ENCODE measurements around the gene SGIP1.

DNA sequence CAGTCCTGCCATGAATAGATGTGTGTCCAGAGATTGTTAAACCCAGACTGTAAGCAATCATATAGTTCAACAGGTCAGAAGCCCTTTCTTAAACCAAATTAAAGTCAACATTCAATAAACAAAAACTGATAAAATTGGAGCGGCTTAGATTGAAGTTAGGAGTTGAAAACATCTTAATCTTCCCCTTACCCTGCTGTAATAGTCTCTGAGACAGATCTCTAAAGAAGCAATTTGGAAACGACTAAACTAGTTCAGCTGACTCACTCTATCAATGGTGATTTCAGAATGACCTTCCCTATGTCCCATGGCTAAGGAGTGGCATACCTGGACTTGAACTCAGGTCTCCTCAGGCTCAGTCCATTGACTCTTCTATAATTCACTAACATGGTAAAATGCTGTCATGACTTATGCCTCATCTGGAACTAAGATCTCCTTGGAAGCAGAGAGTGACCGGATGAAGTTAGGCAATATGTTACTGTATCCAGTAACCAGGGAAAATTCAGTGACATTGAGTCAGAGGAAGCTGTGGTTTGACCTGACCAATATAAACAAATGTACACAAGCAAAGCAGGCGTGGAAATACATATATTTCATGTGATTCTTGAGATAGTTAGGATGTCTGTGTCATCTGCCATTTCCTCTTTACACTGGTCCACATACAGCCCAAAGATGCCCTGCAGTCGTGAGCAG, 30.1 kb downstream of the SGIP1 start:
- TF ChIP-seq, protein P1, sequence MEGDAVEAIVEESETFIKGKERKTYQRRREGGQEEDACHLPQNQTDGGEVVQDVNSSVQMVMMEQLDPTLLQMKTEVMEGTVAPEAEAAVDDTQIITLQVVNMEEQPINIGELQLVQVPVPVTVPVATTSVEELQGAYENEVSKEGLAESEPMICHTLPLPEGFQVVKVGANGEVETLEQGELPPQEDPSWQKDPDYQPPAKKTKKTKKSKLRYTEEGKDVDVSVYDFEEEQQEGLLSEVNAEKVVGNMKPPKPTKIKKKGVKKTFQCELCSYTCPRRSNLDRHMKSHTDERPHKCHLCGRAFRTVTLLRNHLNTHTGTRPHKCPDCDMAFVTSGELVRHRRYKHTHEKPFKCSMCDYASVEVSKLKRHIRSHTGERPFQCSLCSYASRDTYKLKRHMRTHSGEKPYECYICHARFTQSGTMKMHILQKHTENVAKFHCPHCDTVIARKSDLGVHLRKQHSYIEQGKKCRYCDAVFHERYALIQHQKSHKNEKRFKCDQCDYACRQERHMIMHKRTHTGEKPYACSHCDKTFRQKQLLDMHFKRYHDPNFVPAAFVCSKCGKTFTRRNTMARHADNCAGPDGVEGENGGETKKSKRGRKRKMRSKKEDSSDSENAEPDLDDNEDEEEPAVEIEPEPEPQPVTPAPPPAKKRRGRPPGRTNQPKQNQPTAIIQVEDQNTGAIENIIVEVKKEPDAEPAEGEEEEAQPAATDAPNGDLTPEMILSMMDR (IDR thresholded peaks at IDR 0.05): no peak
- no peak for TF ChIP-seq POLR2A (IDR thresholded peaks at IDR 0.05)
- TF ChIP-seq POLR2AphosphoS5 (IDR thresholded peaks at IDR 0.05): no peak
